GM12874 (cell line): ENCODE results near the gene LINGO4.

Experiments
- TF ChIP-seq, protein P1 (sequence below): IDR thresholded peaks from 2 replicates; pipeline ENCODE4 v1.5.1; 2011; ENCODE audit warnings: low read depth, mild to moderate bottlenecking, control low read depth, low read length, moderate library complexity; ENCODE audit not compliant: insufficient read depth

LINGO4 gene

DNA sequence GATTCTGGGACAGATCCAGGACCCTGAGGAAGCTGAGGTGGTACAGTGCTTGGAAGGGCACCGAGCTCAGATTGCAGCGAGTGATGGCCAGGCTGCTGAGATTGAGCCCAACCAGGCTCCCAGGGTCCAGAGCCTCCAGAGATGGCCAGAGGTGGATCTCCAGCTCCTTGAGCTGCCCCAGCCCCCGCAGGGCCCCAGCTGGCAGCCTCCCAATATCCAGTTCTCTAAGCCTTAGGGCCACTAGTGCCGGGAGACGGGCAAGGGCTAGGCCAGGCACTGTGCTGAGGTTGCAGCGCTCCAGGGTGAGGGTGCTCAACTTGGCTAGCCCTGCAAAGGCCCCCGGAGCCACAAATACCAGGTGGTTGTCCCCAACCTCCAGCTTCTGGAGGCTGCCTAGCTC, 3.4 kb downstream of the LINGO4 start:
- TF ChIP-seq, protein P1, sequence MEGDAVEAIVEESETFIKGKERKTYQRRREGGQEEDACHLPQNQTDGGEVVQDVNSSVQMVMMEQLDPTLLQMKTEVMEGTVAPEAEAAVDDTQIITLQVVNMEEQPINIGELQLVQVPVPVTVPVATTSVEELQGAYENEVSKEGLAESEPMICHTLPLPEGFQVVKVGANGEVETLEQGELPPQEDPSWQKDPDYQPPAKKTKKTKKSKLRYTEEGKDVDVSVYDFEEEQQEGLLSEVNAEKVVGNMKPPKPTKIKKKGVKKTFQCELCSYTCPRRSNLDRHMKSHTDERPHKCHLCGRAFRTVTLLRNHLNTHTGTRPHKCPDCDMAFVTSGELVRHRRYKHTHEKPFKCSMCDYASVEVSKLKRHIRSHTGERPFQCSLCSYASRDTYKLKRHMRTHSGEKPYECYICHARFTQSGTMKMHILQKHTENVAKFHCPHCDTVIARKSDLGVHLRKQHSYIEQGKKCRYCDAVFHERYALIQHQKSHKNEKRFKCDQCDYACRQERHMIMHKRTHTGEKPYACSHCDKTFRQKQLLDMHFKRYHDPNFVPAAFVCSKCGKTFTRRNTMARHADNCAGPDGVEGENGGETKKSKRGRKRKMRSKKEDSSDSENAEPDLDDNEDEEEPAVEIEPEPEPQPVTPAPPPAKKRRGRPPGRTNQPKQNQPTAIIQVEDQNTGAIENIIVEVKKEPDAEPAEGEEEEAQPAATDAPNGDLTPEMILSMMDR: no peak

DNA sequence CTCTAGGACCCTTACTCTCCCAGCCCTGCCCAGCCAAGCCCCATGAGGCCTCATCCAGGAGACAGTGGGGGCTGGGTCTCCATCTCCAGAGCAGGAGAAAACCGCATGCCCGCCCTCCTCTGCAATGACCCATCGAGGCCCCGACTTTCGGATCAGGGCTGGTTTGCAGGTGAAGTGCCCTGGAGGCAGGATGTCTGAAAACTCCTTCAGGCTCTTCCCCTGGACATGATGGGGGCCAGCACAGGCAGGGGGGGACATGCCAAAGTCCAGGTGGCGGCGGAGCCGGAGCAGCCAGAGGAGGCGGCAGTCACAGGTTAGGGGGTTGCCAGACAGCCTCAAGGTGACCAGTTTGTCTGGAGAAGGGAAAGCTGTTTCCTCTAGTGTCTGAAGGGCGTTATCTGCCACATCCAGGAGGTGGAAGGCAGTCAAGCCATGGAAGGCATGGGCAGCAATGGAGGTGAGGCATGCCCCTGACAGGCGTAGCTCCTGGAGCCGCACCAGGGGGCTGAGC, 3.9 kb downstream of the LINGO4 start:
- TF ChIP-seq, protein P1: no peak

GRCh38 chr1:151800830-151801229, 4.4 kb downstream of the LINGO4 start:
- TF ChIP-seq, protein P1: no peak

DNA sequence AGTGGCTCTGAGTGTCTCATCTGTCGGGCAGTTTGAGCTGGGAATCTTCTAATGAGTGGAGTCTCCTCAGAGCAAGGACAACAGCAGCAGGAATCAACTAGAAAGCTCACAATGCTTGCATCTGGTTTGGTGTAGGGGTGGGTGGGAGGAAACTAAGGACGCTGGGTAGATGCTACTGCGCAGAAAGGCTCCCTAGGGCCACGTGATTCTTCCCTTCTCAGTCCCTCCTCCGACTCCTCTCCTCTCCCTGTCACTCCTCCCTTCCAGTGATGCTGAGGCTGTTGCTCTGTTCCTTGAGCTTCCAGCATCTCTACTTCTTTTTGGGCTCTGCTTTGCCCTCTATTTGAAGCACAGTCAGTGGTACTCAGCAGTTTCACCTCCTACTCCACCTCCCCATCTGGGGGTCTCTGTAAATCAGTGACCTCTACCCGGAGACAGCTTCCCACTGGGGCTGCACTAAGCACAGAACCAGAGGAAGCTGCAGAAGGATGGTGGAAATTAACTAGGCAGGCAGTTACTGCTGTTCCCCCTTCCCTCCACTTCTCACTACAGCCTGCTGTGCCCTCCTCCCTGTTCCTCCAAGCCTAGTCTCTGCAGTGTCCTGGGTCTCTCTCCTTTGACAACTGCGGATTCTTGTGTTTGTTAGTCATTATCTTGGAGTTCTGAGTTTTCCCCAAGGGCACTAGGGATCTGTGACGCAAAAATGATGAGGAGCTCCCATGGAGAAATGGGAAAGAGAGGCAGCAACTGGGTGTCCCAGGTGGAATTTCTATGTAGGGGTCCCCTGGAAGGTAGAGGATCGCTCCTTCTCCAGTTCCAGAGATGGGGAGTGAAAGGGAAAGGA, 5.8 kb downstream of the LINGO4 start:
- TF ChIP-seq, protein P1: no peak

DNA sequence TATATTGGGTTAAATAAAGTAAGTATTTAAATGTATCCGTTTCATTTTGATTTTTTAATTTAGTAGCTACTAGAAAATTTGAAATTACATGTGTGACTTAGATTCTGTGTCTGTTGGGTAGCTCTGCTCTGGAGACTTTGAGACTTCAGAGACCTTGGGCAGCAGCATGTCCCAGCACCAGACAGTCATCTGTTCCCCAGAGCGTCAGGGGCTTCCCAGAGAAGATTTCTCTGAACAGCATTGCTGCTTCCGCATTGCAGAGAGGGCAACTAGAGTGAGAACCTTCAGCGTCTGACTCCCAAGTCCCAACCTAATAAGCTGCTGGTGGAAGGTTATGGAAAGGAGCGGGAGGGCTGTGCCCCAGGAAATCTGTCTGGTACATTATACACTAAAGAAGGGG, 6.6 kb downstream of the LINGO4 start:
- TF ChIP-seq, protein P1: no peak

DNA sequence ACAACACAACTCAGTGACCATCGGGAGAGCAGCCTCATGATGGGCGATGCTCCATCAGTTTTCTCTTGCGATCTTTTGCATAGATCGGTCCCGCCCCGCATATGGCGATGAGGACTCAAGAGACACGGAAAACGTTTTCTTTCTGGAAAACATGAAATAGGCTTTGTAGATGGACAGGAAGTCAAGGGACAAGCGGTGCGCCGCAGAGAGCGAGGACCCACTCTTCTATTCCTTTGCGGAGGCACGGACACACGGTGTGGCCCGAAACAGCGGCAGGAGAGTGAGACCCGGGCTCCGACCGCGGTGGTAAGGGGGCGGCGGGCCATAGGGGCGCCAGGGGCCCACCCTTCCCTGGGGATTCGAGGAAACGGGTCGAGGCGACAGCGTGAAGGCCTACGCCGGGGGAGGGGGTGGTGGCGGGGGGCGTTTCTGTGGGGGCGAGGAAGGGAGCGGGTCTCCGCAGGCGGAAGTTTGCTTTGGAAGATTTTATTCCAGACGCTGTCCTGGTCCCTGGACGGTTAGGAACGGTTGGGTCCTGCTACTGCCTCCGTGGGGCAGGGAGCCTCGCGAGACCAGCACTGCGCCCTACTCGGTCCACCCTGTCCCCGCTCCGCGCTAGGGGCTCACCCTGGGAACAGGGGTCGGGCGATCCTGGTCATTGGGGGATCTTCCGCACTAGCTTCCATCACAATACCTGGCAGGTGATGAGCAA, 14.1 kb downstream of the LINGO4 start:
- TF ChIP-seq, protein P1: no peak

DNA sequence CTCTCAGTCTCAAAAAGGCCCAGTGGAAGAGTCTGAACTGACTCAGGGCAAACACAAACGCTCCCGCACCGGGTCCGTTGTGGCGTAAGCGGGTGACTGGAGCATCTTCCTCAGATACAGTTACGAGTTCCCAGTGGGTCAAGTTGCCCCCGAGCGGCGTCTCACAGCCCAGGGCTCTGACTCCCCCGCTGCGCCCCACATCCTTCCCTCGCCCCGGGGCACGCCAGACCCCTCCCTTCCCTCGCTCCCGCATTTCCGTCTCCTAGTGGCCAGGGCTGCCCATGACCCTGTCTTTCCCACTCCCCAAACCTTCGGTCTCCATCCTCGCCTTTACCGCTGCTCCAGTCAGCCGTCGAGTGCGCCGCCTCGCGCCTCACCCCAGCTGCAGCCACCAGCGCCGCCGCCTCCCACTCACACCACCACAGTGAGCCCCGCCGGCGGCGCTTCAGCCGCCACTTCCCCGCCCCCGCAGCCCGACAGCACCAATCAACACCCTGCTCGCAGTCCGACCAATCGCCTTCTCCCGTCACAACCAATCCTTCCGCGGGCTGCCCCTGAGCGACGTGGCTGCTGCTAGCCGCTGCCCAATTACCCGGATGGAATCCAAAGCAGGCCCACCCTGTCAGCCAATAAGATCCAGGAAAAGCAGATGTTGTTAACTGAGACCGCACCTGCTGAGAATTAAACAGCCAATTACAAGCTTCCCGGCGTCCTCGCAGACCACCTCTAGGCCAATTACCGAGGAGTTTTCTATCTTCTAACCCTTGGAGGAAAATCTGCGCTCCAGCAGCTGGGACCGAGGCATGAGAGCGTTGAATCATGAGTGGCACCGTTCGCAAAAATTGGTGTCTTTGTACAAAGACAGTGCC, 14.9 kb downstream of the LINGO4 start, which contains the start of gene TDRKH:
TDRKH (minus strand) TSS at position 430 of the 869 bp plus-strand sequence. CDS start 7,478 bp downstream, outside the sequence.
- TF ChIP-seq, protein P1: peak; percentile 34
